H1 (cell line): ENCODE data around the gene CERS1. TPM values are rescaled to one million over a fixed set of nuclear protein-coding genes. Genes with fewer than 3 reads are reported as not detected.

Source experiments
- CBX8 ChIP-seq: fragments of 300-800, 300-1000 bp; sonication (generic); IDR thresholded peaks from 2 replicates; pipeline ENCODE4 v1.7.1; 2016; ENCODE audit warnings: low read depth, low read length, borderline replicate concordance
- CHD7 ChIP-seq: fragments of 300-600 bp; sonication (generic); IDR thresholded peaks from 2 replicates; pipeline ENCODE4 v1.7.1; 2012; ENCODE audit warnings: low read length, moderate library complexity, mild to moderate bottlenecking, inconsistent platforms; ENCODE audit not compliant: insufficient replicate concordance
- CTCF ChIP-seq, 3 experiments: IDR thresholded peaks; 1 replicate in 2 of 3; 2 replicates in 1 of 3; pipeline versions ENCODE4 v1.5.1 to v1.6.1; 2011; ENCODE audit warnings: low read length in 3 of 3, mild to moderate bottlenecking in 3 of 3, inconsistent platforms in 2 of 3, low read depth in 1 of 3, moderate library complexity in 1 of 3; ENCODE audit not compliant: insufficient read depth in 1 of 3; ENCODE audit errors: control extremely low read depth in 1 of 3
- KDM5A ChIP-seq: fragments of 200-600 bp; IDR thresholded peaks from 2 replicates; pipeline ENCODE4 v1.7.1; 2012; ENCODE audit warnings: mild to moderate bottlenecking, low read length, inconsistent platforms, mixed read lengths
- RBBP5 ChIP-seq: IDR thresholded peaks from 2 replicates; pipeline ENCODE4 v1.7.1; 2012; ENCODE audit warnings: low read depth, mild to moderate bottlenecking, inconsistent platforms, low read length, moderate library complexity, borderline replicate concordance
- SIN3A ChIP-seq, 2 experiments: IDR thresholded peaks in 1 of 2; conservative IDR thresholded peaks in 1 of 2; 2 replicates each; pipeline ENCODE4 v1.6.1; 2011 to 2012; ENCODE audit warnings: low read length in 2 of 2, improper control_type of control experiment in 1 of 2, low read depth in 1 of 2, mild to moderate bottlenecking in 1 of 2
- YY1 ChIP-seq: IDR thresholded peaks from 2 replicates; pipeline ENCODE4 v1.6.1; 2011; ENCODE audit warnings: low read depth, mild to moderate bottlenecking, low read length
- polyA plus RNA-seq, 7 experiments: library from polyadenylated mRNA; depleted of rRNA in 3 of 7; stranded (reverse) in 5 of 7; unstranded in 2 of 7; fragments of >200 nt in 5 of 7; fragments of 200-250 nt in 2 of 7; gene quantifications; 1 replicate in 5 of 7; 2 replicates in 1 of 7; 4 replicates in 1 of 7; pipeline versions ENCODE4 v1.2.1 to v1.2.3, GENCODE V29; 2011 to 2013; ENCODE audit warnings: missing spikeins in 2 of 7, mixed read lengths in 2 of 7
- total RNA-seq: library from RNA; stranded (reverse); fragmentation: NEBNext Ultra II Directional; extraction: Animal tissue kit (Norgen Biotek cat#: 25700); gene quantifications from 2 replicates; pipeline ENCODE4 v1.2.1, GENCODE V29; 2021

The CERS1 gene
- total and polyA plus RNA-seq, 2 of the 8 experiments (the other 6 are each of a cell fraction or from before 2014, with no cell fraction given) = 18.6 to 51.0 TPM

GRCh38 chr19:18860725-18861124 lies 35.2 kb downstream of the CERS1 start (continued):
- no peak for TF ChIP-seq CHD7
- no peak for TF ChIP-seq CBX8
- TF ChIP-seq SIN3A (conservative IDR thresholded peaks at IDR 0.05 in 1 of 2, IDR thresholded peaks at IDR 0.05 in 1 of 2; ENCODE audit: low read depth in 1 of 2, low read length in 2 of 2) = no peak
- no peak for TF ChIP-seq RBBP5
- no peak for TF ChIP-seq CTCF (IDR thresholded peaks at IDR 0.05; ENCODE audit: control extremely low read depth in 1 of 3, insufficient read depth in 1 of 3, low read depth in 1 of 3, low read length in 3 of 3)
- no peak for TF ChIP-seq KDM5A
- no peak for TF ChIP-seq YY1
- TF ChIP-seq, all 59 proteins: peak for 0
